Sigmoid colon (tissue), 7 donors: ENCODE measurements around the gene SLC35F4. TPM values are rescaled to one million over a fixed set of nuclear protein-coding genes. Genes with fewer than 3 reads are reported as not detected.
A peak's percentile ranks its signal among the peaks of the same experiment; 100 is the strongest.

ENCODE experiments used
- DNase-seq: peaks from one replicate; pipeline ENCODE4 v3.0.0-alpha.2; 2019
- H3K27ac ChIP-seq, 4 donors: fragments of 200-600 bp; sonication (generic); one replicate each; pipeline ENCODE4 v1.5.1; 2016 to 2019; ENCODE audit warnings: mild to moderate bottlenecking in 1 of 4
- H3K27me3 ChIP-seq, 3 donors: fragments of 200-600 bp; sonication (generic); one replicate each; pipeline ENCODE4 v1.5.1; 2019; ENCODE audit warnings: mild to moderate bottlenecking in 1 of 3
- H3K36me3 ChIP-seq, 4 donors: fragments of 200-600 bp; sonication (generic); one replicate each; pipeline ENCODE4 v1.5.1; 2016 to 2019
- H3K4me1 ChIP-seq, 4 donors: fragments of 200-600 bp; sonication (generic); one replicate each; pipeline ENCODE4 v1.5.1; 2017 to 2019
- H3K4me3 ChIP-seq, 4 donors: fragments of 200-600 bp; sonication (generic); one replicate each; pipeline ENCODE4 v1.5.1; 2017 to 2019; ENCODE audit warnings: mild to moderate bottlenecking in 2 of 4, moderate library complexity in 1 of 4
- H3K9me3 ChIP-seq, 4 donors: fragments of 200-600 bp in 3 of 4; sonication (generic) in 3 of 4; one replicate each; pipeline versions ENCODE4 v1.5.1 to v1.6.1; 2013 to 2019
- EP300 ChIP-seq, 4 donors: sonication (generic); formaldehyde crosslinking; IDR thresholded peaks; one replicate each; pipeline ENCODE4 v1.6.1; 2017; ENCODE audit warnings: antibody characterized with exemption in 4 of 4
- POLR2A ChIP-seq, 2 donors: fragments of 450-650 bp; IDR thresholded peaks; one replicate each; pipeline ENCODE4 v1.6.1; 2016; ENCODE audit warnings: antibody characterized with exemption in 2 of 2, mild to moderate bottlenecking in 2 of 2, moderate library complexity in 2 of 2
- POLR2AphosphoS5 ChIP-seq, 4 donors: sonication (generic); formaldehyde crosslinking; IDR thresholded peaks; one replicate each; pipeline ENCODE4 v1.6.1; 2017; ENCODE audit warnings: antibody characterized with exemption in 4 of 4
- WGBS, 2 donors: extraction: QIAGEN DNeasy Blood & Tissue Kit; methylation state at CpG; one replicate each; pipeline ENCODE4 v1.1.7; 2013; 5-methylcytosine and 5-hydroxymethylcytosine counted together
- intact Hi-C: fragments of 100-400 bp; cut with DNase I; formaldehyde crosslinking; loops from one replicate; pipeline ENCODE4 v1.15.1; 2023
- polyA plus RNA-seq, 3 donors: library from polyadenylated mRNA; stranded (reverse); fragments of 200-250 nt; gene quantifications; one replicate each; pipeline ENCODE4 v1.2.3, GENCODE V29; 2013
- total RNA-seq, 4 donors: library from RNA; depleted of rRNA; stranded (reverse); fragments of >200 nt; gene quantifications; one replicate each; pipeline ENCODE4 v1.1.0, GENCODE V29; 2016
- TF ChIP-seq, protein P1 (sequence below), 4 experiments: fragments of 450-650 bp in 3 of 4; fragments of 200-600 bp in 1 of 4; IDR thresholded peaks; one replicate each; pipeline ENCODE4 v1.5.1; 2016 to 2019; ENCODE audit warnings: antibody characterized with exemption in 4 of 4, mild to moderate bottlenecking in 3 of 4, moderate library complexity in 2 of 4
- donor health status: healthy with polysubstance abuse.
- donor health status: Bipolar disorder and iron deficiency.
- donor health status: healthy.

SLC35F4 gene
- total and polyA plus RNA-seq, 7 donors = not detected

DNA sequence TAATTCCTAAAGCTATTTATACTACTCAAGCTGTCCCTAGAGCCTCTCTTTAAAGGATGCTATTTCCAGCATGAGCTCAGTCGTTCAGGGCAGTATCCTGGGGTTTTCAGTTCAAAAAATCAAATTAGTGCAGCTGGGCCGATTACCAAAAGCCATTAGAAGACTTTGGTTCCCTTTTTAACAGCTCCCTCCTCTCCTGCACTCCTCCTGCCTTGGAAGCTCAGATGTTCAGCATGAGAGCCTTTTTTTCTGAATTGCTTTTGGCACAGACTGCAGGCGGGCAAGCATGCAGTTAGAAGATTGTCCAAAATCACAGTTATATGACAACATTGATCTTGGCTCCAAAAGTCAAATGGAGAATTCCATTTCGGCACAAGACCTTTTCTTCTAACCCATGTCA is 179.6 kb downstream of the SLC35F4 start:
- no peak overlapping the region for H3K4me3 ChIP-seq
- intact Hi-C loops = no loop called here
- H3K4me1 ChIP-seq = no peaks in the 10 kb centered on the region
- no peaks in the 10 kb centered on the region for H3K27me3 ChIP-seq
- no peak overlapping the region for H3K27ac ChIP-seq
- TF ChIP-seq EP300 (IDR thresholded peaks at IDR 0.05) (no peak), POLR2AphosphoS5 (IDR thresholded peaks at IDR 0.05) (no peak), POLR2A (IDR thresholded peaks at IDR 0.05) (no peak)
- TF ChIP-seq, protein P1, sequence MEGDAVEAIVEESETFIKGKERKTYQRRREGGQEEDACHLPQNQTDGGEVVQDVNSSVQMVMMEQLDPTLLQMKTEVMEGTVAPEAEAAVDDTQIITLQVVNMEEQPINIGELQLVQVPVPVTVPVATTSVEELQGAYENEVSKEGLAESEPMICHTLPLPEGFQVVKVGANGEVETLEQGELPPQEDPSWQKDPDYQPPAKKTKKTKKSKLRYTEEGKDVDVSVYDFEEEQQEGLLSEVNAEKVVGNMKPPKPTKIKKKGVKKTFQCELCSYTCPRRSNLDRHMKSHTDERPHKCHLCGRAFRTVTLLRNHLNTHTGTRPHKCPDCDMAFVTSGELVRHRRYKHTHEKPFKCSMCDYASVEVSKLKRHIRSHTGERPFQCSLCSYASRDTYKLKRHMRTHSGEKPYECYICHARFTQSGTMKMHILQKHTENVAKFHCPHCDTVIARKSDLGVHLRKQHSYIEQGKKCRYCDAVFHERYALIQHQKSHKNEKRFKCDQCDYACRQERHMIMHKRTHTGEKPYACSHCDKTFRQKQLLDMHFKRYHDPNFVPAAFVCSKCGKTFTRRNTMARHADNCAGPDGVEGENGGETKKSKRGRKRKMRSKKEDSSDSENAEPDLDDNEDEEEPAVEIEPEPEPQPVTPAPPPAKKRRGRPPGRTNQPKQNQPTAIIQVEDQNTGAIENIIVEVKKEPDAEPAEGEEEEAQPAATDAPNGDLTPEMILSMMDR (IDR thresholded peaks at IDR 0.05) = no peak
- H3K36me3 ChIP-seq = no peaks in the 10 kb centered on the region
- no peaks in the 10 kb centered on the region for H3K9me3 ChIP-seq
- 62 to 68% methylated on average over 4 of the region's 4 CpGs for WGBS, 2 donors
- no peak for DNase-seq

DNA sequence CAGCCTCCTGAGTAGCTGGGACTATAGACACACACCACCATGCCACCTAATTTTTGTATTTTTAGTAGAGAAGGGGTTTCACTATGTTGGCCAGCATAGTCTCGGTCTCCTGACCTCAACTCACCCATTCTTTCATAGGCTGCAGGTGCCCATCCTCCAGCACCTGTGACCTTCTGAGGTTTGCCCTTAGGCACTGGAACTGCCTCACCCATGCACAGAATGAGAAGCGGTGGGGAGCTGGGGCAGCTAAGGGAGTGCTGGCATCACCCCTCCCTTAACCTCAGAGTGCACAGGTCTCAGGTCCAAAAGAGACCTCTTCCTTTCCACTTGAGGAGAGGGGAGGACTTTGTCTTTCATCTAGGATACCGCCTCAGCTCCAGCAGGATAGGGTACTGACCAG is 194.9 kb downstream of the SLC35F4 start:
- Histone ChIP-seq H3K4me3 (no peak overlapping the region), H3K9me3 (no peaks in the 10 kb centered on the region), H3K4me1 (no peaks in the 10 kb centered on the region), H3K27ac (no peak overlapping the region), H3K27me3 (no peaks in the 10 kb centered on the region), H3K36me3 (no peaks in the 10 kb centered on the region)
- TF ChIP-seq EP300 (IDR thresholded peaks at IDR 0.05) = no peak
- TF ChIP-seq, protein P1 (IDR thresholded peaks at IDR 0.05) = no peak
- TF ChIP-seq POLR2A (IDR thresholded peaks at IDR 0.05) = no peak
- no peak for TF ChIP-seq POLR2AphosphoS5 (IDR thresholded peaks at IDR 0.05)
- intact Hi-C loops = no loop called here
- no peak for DNase-seq
- WGBS, 2 donors = 71 to 86% methylated on average over 3 of the region's 3 CpGs

DNA sequence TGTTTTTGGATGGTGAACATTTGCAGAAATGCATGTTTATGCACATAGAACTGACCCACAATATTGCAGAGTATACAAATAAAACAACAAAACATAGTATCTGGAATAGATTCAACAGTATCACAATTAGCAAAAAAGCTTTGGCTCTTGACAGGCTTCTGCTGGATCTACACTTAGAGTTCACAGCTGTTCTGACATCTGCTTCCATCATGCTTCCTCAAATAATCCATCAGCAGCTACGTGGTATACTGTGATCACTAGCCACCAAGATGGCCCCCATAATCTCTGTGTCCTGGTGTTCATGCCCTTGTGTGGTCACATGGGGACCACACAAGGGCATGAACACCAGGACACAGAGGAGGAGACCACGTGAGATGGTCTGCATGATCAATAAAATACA is 205.7 kb downstream of the SLC35F4 start:
- intact Hi-C loops = no loop called here

GRCh38 chr14:57659052-57659451 is 206.8 kb downstream of the SLC35F4 start:
- TF ChIP-seq POLR2A (IDR thresholded peaks at IDR 0.05) (no peak), EP300 (IDR thresholded peaks at IDR 0.05) (no peak), POLR2AphosphoS5 (IDR thresholded peaks at IDR 0.05) (no peak)
- no peak for DNase-seq
- Histone ChIP-seq H3K9me3 (no peaks in the 10 kb centered on the region), H3K27ac (no peak overlapping the region), H3K4me1 (peaks cover 0 to 15% (median 12%) of the 10 kb centered on the region in 4 donors), H3K4me3 (no peak overlapping the region), H3K36me3 (no peaks in the 10 kb centered on the region), H3K27me3 (no peaks in the 10 kb centered on the region)
- intact Hi-C loops = no loop called here
- 43 to 63% methylated on average over 1 of the region's 1 CpG for WGBS, 2 donors

More for the DNA sequence above, 205.7 kb downstream of the SLC35F4 start:
- H3K27me3 ChIP-seq = no peaks in the 10 kb centered on the region
- no peak overlapping the region for H3K4me3 ChIP-seq
- H3K4me1 ChIP-seq = peaks cover 0 to 15% (median 12%) of the 10 kb centered on the region in 4 donors
- no peak overlapping the region for H3K27ac ChIP-seq
- WGBS, 2 donors = 46 to 54% methylated on average over 2 of the region's 2 CpGs
- no peaks in the 10 kb centered on the region for H3K9me3 ChIP-seq
- TF ChIP-seq POLR2AphosphoS5 (IDR thresholded peaks at IDR 0.05) (no peak), EP300 (IDR thresholded peaks at IDR 0.05) (no peak), POLR2A (IDR thresholded peaks at IDR 0.05) (no peak)
- TF ChIP-seq, protein P1 (IDR thresholded peaks at IDR 0.05) = no peak
- DNase-seq = no peak
- H3K36me3 ChIP-seq = no peaks in the 10 kb centered on the region

GRCh38 chr14:57657487-57657886 is 208.4 kb downstream of the SLC35F4 start:
- H3K4me3 ChIP-seq = no peak overlapping the region
- WGBS, 2 donors = 60 to 63% methylated on average over 5 of the region's 5 CpGs
- TF ChIP-seq, protein P1 (IDR thresholded peaks at IDR 0.05) = no peak
- TF ChIP-seq POLR2A (IDR thresholded peaks at IDR 0.05) (no peak), POLR2AphosphoS5 (IDR thresholded peaks at IDR 0.05) (no peak), EP300 (IDR thresholded peaks at IDR 0.05) (no peak)
- no peaks in the 10 kb centered on the region for H3K27me3 ChIP-seq
- H3K9me3 ChIP-seq = no peaks in the 10 kb centered on the region
- H3K4me1 ChIP-seq = peaks cover 0 to 15% (median 12%) of the 10 kb centered on the region in 4 donors
- intact Hi-C loops = no loop called here
- H3K27ac ChIP-seq = peak overlapping the region in 1 of 4 donors; percentile 25
- no peak for DNase-seq
- H3K36me3 ChIP-seq = no peaks in the 10 kb centered on the region
